Activated CD4-positive, CD25-positive, alpha-beta regulatory T cell (primary cell): Measurements from ENCODE around the gene CEBPA.

Experiments used
- DNase-seq, 4 experiments: peaks; one replicate each; lab custom pipeline; 2025; lab: John Stamatoyannopoulos, UW

Gene CEBPA

DNA sequence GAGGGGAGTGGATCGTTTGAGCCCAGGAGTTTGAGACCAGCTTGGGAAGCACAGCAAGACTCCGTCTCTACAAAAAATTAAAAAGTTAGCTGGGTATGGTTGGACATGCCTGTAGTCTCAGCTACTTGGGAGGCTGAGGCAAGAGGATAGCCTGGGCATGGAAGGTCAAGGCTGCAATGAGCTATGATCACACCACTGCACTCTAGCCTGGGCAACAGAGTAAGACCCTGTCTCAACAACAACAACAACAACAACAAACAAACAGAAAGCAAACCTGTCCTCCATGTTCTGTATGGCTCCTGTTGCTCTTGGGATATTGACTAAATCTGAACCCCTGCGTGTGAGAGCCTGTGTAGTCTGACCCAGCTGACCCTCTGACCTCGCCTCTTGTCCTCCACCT lies 14.9 kb downstream of the CEBPA start:
- DNase-seq = no peak

DNA sequence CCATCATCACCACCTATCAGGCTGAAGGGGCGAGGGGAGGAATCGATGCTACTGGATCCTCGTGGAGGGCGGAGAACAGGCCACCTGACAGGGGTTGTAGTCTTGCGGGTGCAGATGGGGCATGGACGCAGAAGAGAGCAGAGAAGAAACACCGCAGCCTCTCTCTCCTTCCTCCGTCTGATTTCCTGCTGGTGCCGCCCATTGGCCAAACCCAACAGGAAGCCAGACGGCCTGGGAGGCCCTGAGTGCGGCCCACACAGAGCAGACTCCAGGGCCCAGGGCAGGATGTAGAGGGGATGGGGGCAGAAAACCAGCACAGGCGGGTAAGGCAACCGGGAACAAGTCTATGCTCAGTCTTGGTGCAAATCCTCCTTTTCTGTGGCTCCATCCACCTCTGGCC lies 15.4 kb downstream of the CEBPA start:
- DNase-seq = no peak

- DNase-seq = no peak
Observed at GRCh38 chr19:33285441-33285927, 16.9 kb downstream of the CEBPA start.

GRCh38 chr19:33284756-33285155 lies 17.6 kb downstream of the CEBPA start:
- no peak for DNase-seq

- no peak for DNase-seq
Observed at GRCh38 chr19:33284146-33284643, 18.1 kb downstream of the CEBPA start.

GRCh38 chr19:33283589-33283988 lies 18.7 kb downstream of the CEBPA start:
- DNase-seq = no peak

DNA sequence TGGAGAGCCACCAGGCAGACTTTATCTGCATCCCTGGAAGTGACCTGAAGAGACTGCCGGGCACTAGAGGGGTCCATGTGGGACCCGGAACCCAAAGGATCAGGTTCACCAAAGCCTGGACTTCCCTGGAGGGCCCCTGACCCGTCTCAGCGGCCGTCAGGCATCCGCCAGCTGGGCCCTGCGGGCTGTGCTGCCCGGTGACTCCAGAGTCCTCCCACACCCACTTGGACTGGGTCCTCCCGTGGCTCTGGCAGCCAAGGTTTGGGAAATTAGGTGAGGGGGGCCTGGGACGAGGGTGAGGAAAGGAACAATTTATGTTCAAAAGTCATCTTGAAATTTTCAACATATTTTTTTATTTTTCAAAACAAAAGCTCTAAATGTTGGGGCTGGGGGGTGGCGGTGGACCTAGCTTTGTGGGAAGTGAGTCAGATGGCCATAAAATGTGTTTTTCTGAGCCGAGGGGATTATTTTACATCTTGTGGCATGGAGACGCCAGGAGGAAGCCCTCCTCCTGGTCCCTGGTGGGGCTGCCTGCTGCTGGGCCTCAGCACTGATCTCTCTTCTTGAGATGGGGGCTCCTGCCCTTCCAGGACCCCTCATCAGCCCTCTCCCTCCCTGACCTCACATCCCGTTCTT lies 20.2 kb downstream of the CEBPA start:
- no peak for DNase-seq

- no peak for DNase-seq
Observed at GRCh38 chr19:33281296-33281926, 20.9 kb downstream of the CEBPA start.

GRCh38 chr19:33280351-33280921 lies 21.9 kb downstream of the CEBPA start:
- DNase-seq = peak in 1 of 4 experiments; percentile 12

DNA sequence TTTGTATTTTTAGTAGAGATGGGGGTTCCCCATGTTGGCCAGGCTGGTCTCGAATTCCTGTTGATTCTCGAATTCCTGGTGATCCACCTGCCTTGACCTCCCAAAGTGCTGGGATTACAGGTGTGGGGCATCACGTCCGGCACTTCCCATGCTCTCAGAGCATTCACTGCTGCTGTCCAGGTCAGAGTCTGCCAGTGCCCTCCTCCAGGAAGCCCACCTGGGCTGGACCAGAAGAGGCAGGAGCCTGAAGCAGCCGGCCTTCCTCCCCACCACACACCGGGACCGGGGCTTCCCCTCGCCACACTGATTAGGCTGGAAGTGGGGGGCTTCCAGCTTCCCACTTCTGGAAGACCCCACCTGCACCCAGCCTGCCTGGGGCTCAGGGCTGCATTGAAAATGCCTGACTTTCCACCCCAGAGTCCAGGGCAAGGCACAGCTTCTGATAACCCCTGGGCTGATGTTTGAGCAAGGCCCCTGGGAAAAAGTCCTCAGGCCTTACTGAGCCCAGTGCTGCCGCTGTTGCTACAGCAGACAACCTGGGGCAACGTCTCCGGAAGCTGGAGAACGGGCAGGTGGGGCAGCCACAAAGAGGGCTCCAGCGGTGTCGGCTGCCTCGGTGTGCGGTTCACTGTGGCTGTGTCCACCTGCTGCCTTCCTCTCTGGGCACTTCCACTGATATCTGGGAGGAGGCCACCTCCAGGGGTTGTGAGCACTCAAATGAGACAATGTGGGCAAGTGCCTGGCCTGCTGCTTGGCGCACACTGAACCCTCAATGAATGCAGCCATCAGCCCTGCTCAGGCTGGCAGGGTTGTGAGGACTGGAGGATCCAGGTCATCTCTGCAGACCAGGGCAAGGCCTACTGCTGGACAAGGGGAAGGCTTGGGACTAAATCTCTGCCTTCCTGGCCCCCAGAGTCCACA lies 22.6 kb downstream of the CEBPA start:
- no peak for DNase-seq

DNA sequence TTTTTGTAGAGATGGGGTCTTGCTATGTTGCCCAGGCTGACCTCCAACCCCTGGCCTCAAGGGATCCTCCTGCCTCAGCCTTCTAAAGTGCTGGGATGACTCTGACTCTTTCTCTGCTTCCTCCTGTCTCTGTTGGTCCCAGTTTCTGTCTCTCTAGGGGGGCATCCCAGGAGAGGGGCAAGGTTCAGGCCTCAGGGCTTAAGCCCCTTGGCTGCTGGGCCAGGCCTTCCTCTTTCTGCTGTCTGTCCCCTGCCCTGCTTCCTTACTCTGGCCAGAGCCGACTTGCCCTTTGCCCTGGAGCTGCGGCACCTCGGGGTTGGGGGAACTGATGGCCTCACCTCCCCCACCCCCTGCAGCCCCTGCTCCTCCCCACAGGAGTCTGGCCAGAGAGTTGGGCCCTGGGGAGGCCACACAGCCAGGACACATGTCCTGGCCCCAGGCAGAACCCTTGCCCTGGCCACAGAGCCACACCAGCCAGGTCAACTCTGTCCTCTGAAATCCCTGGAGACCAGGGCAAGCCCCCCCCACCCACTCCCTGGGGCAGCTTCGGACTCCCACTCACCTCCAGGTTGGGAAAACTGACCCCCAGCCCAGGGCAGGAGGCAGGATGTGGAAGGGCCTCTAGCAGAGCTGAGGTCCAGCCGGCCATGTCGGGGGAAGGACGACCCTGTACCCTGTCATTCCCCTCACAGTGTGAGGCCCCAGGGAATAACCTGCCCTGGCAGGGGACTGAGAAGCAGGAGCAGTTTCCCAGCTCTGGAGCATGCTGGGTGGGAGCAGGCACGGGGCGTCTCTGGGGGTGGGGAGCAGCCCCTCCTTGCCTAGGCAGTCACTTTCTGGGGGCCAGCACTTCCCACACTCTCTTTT lies 23.7 kb downstream of the CEBPA start:
- no peak for DNase-seq

- no peak for DNase-seq
Observed at GRCh38 chr19:33278023-33278402, 24.3 kb downstream of the CEBPA start.

DNA sequence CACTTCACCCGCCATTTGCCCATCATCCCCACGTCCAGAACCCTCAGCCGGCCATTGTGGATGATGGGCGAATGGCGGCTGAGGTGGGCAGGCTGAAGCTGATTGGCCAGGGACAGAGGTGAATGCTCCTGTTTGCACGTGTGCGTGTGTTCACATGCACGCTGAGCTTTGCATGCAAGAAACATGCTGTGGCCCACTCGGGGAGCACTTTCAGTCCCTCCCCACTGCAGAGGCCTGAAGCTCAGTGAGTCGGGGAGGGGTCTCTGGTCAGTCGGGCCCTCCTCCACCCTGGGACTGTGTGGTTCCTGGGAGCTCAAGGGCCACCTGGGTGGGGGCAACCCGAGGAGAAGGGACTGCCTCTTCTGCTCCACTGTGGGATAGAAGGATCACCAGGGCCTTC lies 24.9 kb downstream of the CEBPA start:
- no peak for DNase-seq

DNA sequence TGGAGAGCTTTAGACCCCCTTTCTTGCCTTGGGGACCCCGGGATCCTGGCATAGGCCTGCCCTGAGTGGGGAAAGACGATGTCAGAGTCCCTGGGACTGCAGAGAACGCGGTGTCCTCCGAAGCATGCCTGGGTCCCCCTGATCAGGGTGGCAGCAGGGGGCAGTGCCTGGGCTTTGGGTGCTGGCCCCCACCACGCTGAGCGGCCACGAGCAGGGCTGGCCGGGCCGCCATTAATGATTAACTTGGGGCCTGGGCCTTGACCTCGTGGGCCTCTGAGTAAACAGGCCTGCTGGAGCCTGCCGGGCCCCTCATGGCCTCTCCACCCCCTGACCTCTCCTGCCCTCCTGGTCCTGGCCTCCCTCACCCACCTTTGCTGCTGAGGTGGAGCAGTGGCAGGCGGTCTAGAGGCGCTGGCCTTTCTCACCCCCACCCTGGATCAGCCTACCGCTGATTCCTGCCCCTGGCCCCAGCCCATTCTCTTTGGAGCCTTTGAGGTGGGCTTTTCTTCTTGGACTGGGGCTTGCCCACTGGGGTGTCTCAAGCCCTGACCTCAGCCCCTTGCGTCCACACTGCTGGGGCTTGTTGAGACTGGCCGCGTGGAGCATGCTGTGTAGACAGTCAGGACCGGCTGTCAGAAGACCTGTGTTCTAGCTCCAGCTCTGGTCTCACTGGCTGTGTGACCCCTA lies 26.3 kb downstream of the CEBPA start:
- DNase-seq = no peak

DNA sequence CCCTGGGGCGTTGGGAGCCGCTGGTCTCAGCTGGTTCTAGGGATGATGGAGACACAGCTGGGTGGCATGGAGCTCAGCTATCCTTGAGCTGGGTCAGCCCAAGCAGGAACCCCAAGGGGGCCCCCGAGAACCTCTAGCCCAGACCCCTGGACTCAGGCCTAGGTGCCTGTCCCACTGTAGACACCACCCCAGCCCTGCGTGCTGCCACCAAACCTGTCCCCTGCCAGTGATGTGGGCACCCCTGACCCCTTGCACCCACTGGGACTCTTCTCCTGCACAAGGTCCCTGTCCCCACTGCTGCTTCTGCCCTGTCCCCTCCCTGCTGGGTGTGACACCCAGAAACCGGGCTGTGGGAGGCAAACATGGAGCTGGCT lies 26.8 kb downstream of the CEBPA start:
- no peak for DNase-seq

- no peak for DNase-seq
Observed at GRCh38 chr19:33274663-33275558, 27.4 kb downstream of the CEBPA start.

DNA sequence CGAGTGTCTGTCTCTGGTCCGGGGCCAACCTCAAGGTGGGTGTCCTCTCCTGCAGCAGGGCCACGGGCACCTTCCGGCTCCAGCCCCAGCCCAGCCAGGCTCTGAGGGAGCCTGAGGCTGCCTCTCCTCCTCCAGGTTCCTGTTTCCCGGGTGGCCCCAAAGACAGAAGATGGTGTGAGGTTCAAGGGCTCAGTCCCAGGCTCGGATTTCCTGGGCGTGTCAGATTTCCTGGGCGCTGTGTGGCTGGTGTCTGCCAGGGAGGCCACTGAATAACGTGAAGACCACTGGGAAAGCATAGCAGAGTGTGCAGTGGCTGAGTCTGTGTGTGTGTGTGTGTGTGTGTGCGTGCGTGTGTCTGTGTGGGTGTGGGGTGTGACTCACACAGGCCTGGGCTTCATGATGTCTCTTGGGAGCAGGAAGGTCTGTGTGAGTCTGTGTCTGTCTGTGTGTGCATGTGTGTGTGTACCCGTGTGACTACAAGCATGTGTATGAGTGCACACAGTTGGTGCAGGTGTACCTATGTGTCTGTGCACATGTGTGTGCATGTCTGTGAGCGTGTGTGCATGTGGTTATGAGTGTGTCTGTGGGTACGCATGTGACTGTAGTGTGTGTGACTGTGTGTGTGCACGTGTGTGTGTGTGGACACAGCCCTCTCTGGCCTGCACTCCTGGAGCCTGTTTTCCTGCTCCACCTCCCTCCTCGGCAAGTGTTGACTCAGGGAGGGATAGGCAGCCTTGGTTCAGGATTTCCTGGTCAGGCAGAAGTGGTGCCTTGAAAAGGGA lies 28.3 kb downstream of the CEBPA start:
- no peak for DNase-seq

- no peak for DNase-seq
Observed at GRCh38 chr19:33273065-33273736, 29.1 kb downstream of the CEBPA start.
